ENCODE measurements around the gene DDX24.

Gene DDX24

DNA sequence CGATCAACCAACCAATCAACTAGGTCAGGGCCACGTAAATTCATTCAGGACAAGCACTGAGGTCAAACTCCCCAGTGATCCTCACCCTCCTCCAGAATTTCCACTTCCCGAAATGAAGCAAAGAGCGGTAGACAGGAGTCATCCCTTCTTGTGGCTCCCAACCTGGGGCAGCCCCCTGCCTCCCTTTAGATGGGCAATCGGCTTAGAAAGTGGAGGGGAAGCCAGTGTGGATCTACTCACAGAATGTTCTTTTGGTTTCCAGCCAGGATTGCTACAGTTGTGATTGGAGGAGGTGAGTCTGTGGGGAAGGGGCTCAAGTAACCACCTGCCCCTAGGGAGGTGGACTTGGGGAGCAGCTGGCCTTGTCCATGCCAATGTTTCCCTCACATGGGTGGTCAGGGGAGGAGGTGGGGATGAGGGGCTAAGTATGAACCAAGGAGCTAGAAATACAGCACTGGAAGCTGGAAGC is 33.6 kb upstream of the DDX24 start:
- no peak for DNase-seq (ENCODE audit: low read depth in 1 of 2, low spot score in 1 of 2)

DNA sequence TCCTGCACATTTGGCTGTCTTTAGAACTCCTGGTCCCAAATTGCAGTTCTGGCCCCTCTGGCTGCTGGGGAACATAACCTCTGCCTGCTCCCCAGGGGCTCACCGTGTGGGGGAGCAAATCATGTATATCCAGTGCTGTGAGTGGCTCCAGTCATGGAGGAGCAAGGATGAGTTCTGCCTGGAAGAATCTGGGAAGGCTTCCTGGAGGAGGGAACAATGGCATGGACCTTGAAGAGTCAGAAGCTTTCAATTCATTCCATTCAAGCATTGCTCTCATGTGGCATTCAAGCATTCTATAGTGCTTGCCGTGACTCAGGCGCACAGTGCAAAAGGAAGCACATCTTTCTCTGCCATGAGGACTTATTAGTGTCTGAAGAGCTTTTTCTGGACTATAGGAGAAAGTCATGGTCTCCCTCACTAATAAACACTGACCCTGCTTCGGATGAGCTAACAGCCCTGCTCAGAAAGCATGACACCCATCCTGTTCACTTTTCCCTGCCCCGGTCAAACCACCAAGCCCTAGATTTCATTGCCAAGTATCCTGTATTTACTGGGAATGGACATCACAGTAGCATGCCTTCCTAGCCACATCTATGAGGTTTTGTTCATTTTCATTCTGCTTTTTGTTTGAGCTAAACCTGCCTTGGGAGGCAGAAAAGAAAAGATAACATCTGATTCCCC is 33.0 kb upstream of the DDX24 start:
- no peak for DNase-seq (ENCODE audit: low read depth in 1 of 2, low spot score in 1 of 2)

DNA sequence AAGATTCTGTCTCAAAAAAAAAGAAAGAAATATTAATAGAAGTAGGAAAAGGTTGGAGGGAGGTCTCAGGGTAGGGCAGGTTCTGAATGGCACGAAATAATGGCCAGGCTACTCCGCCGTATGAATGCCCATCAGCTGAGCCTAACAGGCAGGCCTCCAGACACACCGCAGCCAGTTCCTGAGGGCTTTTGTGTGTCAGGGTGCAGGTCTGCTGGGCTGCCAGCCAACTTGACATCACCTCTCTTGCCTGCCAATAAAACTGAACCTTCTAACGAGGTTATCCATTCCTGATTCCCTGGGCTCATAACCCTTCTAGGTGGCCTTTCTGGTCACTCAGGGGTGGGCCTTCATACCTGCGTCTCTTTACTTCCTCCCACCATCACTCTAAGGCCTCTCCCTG is 32.5 kb upstream of the DDX24 start:
- DNase-seq (ENCODE audit: low read depth in 1 of 2, low spot score in 1 of 2) = no peak

DNA sequence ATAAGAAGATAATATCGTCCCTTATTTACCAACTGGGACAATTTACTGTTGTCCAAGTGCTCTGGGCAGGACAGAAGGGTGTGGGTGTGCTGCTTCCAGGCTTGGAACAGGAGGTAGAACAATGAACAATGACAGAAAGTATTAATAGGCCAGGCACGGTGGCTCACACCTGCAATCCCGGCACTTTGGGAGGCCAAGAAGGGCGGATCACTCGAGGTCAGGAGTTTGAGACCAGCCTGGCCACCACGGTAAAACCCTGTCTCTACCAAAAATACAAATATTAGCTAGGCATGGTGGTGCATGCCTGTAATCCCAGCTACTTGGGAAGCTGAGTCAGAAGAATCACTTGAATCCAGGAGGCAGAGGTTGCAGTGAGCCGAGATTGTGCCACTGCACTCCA is 32.1 kb upstream of the DDX24 start:
- no peak for DNase-seq (ENCODE audit: low read depth in 1 of 2, low spot score in 1 of 2)

DNA sequence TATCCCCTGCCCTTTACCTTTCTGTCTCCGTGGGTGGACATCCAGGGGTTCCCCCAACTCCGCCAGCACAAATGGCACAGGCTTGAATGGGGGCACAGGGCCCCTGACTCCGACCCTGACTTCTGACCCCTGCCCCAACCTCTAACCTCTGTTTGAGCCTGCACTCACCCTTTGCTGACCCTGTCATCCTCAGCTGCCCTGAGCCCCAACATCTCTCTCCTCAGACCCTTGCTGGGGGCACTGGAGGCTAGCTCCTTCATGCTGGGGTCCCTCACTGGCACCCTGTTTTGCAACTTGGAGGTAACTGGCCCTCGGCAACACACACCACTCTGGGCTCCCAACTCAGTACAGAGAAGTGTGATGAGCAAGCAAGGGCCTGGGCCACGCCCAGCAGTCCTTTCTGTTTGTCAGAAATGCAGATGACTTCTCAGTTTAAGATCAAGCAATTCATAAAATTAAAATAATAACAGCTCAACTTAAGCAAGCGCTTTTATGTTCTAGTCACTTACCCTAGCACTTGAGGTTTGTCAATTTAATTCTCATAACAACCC is 31.6 kb upstream of the DDX24 start:
- no peak for DNase-seq (ENCODE audit: low read depth in 1 of 2, low spot score in 1 of 2)

DNA sequence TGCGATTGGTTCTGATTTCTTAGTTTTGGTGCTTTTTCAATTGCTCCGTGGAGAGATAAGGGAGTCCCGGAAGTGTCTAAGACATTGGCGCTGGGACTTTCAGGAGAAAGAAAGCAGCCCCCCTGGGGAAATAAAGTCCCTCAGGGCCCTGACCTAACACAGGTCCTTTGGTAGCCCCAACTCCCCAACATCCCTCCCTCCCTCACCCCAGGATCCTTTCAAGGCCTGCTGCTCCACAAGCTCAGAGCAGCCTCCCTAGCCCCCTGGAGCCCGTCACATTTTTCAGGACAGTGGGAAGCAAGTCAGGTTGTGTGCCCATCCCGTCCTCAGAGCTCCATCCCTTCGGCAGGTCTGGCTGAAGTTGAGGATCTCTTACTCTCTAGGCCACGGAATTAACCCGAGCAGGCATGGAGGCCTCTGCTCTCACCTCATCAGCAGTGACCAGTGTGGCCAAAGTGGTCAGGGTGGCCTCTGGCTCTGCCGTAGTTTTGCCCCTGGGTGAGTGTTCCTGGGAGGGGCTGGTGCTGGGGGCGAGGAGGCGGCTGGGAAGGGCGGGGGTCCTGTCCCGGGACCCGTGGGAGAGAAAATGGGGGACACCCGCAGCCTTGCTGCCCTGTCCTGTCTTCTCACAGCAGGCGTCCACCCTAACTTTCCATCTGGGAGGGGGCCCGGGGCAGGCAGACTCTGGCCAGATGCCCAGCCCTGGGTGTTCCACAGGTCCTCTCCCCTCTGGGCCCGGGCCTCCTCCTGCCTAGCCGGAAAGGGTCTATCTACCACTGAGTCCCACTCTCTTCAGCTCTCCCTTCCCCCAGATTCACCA is 30.5 kb upstream of the DDX24 start:
- DNase-seq (ENCODE audit: low read depth in 1 of 2, low spot score in 1 of 2) = no peak

DNA sequence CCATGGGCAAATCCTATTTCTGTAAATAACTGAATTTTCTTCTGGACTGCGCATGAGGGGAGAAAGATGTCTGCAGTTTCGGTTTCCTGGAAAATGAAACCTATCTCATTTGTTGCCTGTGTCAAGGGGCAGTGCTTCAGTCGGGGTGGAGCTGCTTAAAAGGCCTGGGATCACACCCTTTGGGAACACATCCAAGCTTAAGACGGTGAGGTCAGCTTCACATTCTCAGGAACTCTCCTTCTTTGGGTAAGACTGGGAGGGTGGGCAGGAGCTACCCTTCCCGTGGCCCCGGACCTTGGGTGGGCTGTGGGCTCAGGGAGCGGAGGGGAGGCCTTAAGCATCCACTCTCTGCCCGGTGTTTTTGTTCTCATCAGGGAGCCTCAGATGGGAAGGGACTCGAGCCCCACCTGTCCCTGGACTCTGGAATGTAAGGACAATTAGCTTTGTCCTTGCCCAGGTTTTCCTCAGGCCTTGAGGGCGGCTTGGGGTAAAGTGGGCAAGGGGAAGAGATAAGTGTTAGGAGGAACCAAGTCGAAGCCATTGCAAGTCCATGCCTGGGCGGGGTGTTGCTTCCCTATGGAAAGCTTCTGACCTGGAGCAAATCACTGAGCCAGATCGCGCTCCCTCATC is 29.7 kb upstream of the DDX24 start, which contains the start of gene IFI27:
TSS of gene IFI27 (plus strand) at position 185 of the 630 bp plus-strand sequence.
- no peak for DNase-seq (ENCODE audit: low read depth in 1 of 2, low spot score in 1 of 2)

DNA sequence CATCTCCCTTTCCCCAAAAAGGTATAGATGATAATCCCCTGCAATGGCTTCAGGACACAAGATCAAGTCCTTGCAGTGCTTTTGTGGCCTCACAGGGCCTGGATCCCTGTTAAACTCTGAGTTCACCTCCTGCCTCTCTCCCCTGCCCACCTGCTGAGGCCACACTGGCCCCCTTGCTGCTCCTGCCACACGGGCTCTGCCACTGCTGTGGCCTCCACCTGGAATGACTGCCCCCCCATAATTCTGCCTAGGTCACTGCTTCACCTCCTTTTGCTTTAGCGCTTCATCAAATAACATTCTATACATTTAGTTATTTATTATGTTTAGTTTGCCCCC is 28.9 kb upstream of the DDX24 start:
- no peak for DNase-seq (ENCODE audit: low read depth in 1 of 2, low spot score in 1 of 2)

DNA sequence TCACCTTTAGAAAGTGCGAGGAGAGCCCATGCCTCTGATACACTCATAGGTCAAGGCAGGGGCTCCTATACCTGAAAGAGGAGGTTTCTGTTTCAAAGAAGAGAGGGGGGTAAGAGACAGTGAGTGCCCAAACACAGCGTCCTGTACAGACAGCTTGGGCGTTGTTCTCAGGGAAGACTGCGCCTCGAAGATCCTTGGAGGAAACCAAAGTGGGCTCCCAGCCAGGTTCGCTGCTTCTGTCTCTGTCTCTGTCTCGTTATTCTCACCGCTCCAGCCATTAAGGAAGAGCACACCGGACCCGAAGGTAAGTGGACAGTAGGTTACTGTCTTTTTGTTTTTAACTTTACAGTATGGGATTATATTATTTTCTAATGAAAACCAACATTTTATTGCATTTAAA is 23.7 kb upstream of the DDX24 start:
- DNase-seq (ENCODE audit: low read depth in 1 of 2, low spot score in 1 of 2) = no peak

DNA sequence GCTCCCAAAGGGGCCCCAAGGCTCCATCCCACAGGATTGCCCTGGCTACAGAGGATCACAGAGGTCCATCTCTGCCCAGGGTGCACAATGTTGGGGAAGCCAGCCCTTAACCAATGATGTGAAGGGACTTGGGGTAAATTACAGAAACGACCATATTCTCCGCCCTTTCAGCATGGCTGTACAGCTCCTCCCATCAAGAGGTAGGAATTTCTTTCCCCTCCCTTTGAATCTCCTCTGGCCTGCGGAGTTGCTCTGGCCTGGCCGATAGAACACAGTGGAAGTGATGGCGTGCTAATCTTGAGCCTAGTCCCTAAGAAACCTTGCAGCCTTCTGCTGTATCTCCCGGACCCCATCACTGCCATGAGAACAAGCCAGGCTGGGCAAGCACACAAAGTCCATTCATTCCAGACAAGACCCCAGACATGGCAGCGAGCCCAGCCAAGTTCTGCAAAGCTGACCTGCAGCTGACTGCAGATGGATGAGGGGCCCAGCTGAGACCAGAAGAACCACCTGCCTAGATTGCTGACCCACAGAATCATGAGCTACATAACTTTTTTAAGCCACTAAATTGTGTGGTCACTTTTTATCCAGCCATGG is 22.6 kb upstream of the DDX24 start:
- DNase-seq (ENCODE audit: low read depth in 1 of 2, low spot score in 1 of 2) = no peak

DNA sequence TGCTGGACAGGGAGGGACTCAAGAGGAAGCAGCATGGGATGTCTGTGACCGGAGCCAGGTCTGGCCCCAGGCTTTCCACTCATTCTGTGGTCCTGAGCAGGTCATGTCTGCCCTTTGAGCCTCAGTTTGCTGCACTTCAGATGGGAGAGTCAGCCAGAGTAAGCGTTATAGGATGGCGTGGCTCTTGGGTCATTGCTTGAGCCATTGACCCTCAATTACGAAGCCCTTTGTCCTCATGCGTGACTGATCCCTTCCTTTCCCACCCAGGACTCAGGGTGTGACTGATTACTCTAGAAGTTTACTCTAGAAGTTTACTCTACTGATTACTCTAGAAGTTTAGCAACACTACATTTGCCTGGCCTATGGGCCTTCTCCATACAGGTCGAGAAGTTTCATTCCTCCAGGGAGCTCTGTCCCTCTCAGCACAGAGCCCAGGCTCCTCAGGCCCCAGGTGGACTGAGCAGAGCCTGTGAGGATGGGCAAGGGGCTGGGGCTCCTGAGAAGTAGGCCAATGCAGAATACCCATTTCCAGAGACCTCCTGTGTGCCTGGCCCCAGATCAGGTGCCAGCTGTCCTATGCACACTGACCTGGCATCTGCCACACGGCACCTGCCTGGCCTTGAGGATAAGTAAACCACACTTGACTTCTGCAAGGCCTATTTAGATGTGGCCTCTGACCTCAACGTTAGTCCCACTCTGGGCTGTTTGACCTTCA is 21.9 kb upstream of the DDX24 start:
- DNase-seq (ENCODE audit: low read depth in 1 of 2, low spot score in 1 of 2) = no peak

DNA sequence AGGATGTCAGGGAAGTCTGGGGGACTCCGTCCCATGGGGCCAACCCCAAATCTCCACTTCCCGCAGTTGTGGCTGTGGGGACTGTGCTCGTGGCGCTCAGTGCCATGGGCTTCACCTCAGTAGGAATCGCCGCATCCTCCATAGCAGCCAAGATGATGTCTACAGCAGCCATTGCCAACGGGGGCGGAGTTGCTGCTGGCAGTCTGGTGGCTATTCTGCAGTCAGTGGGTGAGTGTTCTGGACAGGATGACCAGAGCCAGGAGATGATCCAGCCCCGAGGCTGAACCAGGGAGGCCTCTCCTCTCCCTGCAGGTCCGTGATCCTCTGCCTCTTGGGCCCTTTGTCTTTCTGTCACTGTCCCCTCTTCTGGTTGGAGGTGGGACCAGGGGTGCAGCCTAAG is 20.7 kb upstream of the DDX24 start:
- no peak for DNase-seq (ENCODE audit: low read depth in 1 of 2, low spot score in 1 of 2)

DNA sequence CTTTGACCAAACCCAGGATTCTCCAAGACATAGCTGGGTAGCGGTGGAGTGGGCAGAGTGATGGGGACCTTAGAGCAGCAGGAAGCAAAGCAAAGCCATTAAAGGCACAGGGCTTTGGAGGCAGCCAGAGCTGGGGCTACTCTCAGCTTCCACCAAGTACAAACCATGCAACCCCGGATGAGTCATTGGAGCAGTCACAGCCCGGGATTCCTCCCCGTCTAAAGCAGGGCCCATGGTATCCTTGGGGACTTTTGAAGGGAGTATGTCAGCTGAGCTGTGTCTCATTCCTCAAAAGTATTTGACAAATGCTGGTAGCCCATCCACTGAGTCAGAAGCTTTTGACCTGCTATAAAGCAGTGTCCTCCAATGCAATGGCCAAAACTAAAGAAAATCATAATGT is 19.8 kb upstream of the DDX24 start:
- DNase-seq (ENCODE audit: low read depth in 1 of 2, low spot score in 1 of 2) = no peak

DNA sequence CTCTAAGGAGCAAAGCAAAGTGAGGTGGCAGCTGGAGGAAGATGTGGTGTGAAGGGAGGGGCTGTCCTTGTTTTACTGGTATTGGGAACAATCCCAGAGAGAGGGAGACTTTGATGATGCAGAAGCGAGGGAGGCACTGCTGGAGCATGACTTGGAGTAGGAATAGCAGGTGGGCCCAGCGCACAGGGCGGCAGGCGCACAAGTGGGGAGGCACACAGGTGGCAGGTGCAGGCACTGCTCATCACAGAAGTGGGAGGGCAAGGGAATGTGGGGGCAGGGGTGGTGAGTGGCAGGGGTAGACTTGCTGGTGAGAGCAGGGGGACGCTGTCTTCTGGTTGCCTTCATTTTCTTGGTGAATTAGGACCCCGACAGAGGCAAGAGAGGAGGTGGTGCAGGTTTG is 18.0 kb upstream of the DDX24 start:
- DNase-seq (ENCODE audit: low read depth in 1 of 2, low spot score in 1 of 2) = no peak

DNA sequence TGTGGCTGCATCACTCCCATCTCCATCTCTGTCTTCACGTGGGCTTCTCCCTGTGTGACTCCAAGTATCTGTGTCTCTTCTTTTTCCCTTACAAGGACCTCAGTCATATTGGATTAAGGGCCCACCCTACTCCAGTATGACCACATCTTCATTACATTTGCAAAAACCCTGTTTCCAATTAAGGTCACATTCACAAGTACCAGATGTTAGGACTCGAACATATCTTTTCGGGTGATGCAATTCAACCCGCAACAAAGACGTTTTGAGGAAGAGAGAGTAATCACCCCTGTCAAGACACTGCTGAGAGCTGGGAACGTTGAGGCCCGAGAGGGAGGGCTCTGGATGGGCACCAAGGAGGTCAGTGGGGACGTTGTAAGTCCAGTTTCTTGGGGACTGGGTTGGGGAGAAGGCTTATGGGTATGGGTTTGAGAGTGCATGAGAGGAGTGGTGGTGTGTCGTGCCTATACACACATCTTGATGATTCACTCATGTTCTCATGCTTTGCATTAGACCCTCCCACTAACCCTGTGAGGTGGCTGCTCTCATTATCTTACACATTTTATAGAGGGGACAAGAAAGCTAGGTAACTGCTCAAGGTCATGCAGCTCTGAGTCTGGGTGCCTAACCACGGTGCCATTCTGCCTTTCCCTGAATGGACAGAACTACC is 17.5 kb upstream of the DDX24 start:
- DNase-seq (ENCODE audit: low read depth in 1 of 2, low spot score in 1 of 2) = no peak

DNA sequence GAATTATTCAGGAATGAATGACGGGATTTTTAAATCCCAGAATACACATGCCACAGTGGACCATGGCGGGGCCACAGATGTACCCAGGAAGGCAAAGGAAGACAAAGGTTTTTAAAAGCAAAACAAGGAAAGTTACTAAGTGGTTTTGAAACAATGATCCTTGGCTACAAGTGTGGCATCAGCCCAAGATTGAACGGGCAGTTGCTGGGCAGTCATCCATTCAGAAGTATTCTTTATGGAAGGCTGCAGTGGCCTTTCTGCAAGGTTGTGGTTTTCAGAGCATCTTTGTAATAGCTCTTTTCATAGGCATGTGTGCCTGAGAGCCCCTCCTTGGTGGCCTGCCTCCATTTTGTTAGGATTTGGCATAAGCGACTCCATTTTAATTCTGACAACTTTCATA is 16.1 kb upstream of the DDX24 start:
- DNase-seq (ENCODE audit: low read depth in 1 of 2, low spot score in 1 of 2) = no peak

DNA sequence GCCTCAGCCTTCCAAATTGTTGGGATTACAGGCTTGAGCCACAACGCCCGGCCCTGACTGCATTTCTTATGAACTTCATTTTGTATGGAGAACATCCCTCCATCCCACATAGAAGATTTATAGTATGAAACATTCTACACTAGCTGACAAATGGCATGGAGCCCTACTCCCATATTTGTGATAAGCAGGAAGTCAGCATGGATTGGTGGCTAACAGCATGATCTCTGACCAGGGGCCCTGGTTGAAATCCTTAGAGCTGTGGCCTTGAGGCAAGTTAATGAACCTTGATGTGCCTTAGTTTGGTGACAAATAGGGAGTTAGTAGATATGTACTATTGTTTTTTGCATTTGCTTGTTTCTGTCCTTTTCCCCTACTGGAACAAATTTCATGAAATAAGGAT is 12.4 kb upstream of the DDX24 start:
- no peak for DNase-seq (ENCODE audit: low read depth in 1 of 2, low spot score in 1 of 2)

DNA sequence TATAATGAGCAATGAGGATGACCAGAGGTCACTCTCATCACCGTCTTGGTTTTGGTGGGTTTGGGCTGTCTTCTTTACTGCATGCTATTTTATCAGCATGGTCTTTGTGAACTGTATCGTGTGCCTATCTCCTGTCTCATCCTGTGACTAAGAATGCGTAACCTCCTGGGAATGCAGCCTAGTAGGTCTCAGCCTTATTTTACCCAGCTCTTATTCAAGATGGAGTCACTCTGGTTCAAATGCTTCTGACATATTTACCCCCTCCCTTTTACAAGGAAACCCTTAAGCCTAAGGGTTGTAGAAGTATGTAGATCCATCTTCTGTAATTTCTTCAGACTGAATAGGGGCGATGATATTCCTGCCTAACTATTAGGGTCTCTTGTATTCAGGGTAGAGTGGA is 8.5 kb upstream of the DDX24 start:
- no peak for DNase-seq (ENCODE audit: low read depth in 1 of 2, low spot score in 1 of 2)

DNA sequence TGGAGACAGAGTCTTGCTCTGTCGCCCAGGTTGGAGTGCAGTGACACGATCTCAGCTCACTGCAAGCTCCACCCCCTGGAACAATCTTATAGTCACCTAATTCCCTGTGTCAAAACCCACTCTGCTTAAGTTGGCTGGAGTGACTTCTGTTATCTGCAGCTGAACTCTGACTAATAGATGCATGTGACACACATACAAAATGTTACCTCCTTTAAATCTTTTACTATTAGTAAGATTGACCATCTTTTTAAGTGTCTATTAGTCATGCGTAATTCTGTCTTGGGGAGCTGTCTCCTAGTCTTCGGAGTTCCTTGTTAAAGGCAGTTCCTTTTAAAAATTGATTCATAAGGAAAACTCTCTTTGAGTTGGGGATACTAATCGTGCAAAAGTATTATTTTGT is 7.5 kb upstream of the DDX24 start:
- DNase-seq (ENCODE audit: low read depth in 1 of 2, low spot score in 1 of 2) = no peak

DNA sequence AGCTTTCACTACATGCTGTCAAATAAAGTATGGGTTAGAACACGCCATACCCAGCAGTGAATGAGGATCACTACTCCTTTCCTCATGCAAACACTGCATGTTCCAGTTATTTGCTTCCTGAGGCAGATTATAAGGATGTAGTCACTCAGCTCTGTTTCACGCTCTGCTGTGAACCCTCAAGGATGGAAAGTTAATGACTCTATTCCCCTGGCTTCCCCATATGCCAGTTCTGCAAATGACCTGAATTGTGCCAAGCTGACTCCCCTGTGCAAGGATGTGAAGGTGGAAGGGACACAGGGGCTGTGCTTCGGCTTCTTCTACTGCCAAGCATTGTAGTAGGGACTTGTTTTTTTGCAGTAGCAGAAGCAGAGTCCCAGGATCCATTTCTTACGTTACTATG is 6.9 kb upstream of the DDX24 start:
- no peak for DNase-seq (ENCODE audit: low read depth in 1 of 2, low spot score in 1 of 2)

Data from stimulated activated CD4-positive, alpha-beta T cell treated with anti-CD3 and anti-CD28 coated beads, Interleukin-15, amount 100 ng/mL, for 1 hour (primary cell).